Pancreas (tissue), 10 donors: ENCODE measurements around the gene IFNE. TPM values are rescaled to one million over a fixed set of nuclear protein-coding genes. Genes with fewer than 3 reads are reported as not detected.

Experiments
- ATAC-seq, 4 donors: fragments of 200-7000 bp; cut with Tn5 transposase; one replicate each; pipeline versions ENCODE4 v1.8.0 to v1.9.1; 2020; ENCODE audit warnings: mild to moderate bottlenecking in 4 of 4, moderate library complexity in 4 of 4
- DNase-seq, 6 donors: peaks; one replicate each; pipeline ENCODE4 v3.0.0-alpha.2; 2020
- FAIRE-seq: peaks from 2 replicates; lab custom pipeline; 2012; peaks lifted over from hg19 to GRCh38; lab: Jason Lieb, UNC
- H3K27ac ChIP-seq, 4 donors: fragments of 200-600 bp; sonication (generic); 1 replicate in 3 of 4; 2 replicates in 1 of 4; pipeline versions ENCODE4 v1.5.0 to v1.8.0; 2020
- H3K27me3 ChIP-seq, 4 donors: fragments of 200-600 bp; one replicate each; pipeline ENCODE4 v1.8.0; 2021
- H3K36me3 ChIP-seq, 3 donors: fragments of 200-600 bp; sonication (generic) in 1 of 3; one replicate each; pipeline versions ENCODE4 v1.5.0 to v1.8.0; 2020 to 2021
- H3K4me1 ChIP-seq, 3 donors: fragments of 200-600 bp; one replicate each; pipeline ENCODE4 v1.8.0; 2021
- H3K4me3 ChIP-seq, 4 donors: fragments of 200-600 bp; sonication (generic) in 2 of 4; one replicate each; pipeline versions ENCODE4 v1.5.0 to v1.8.0; 2020 to 2021
- H3K9me3 ChIP-seq, 4 donors: fragments of 200-600 bp; one replicate each; pipeline ENCODE4 v1.8.0; 2021
- CTCF ChIP-seq, 4 donors: fragments of 200-600 bp; sonication (generic) in 3 of 4; IDR thresholded peaks; one replicate each; pipeline versions ENCODE4 v1.5.0 to v1.8.0; 2021; ENCODE audit warnings: antibody characterized with exemption in 4 of 4
- WGBS, 2 donors: extraction: QIAGEN DNeasy Blood & Tissue Kit; methylation state at CpG; one replicate each; pipeline ENCODE4 v1.1.7; 2013; 5-methylcytosine and 5-hydroxymethylcytosine counted together
- intact Hi-C, 3 donors: fragments of 100-400 bp; cut with DNase I; formaldehyde crosslinking; loops; one replicate each; pipeline versions ENCODE4 v1.11.1 to v1.14.2; 2022
- polyA plus RNA-seq, 2 donors: library from polyadenylated mRNA; stranded (reverse); fragments of 200-250 nt; gene quantifications; one replicate each; pipeline ENCODE4 v1.2.3, GENCODE V29; 2013
- total RNA-seq, 6 donors: library from RNA; stranded (reverse); fragmentation: NEBNext Ultra II Directional in 4 of 6; extraction: Animal tissue kit (Norgen Biotek cat#: 25700) in 4 of 6; gene quantifications; one replicate each; pipeline versions ENCODE4 v1.2.1 to v1.2.4, GENCODE V29; 2021 to 2023
- donor health status: healthy with polysubstance abuse.
- donor health status: DM: no; HTN: no; CAD: no; lungs with moderate emphysema.
- donor health status: DM: no; HTN: no; CAD: no.
- donor health status: control.
- donor health status: control.
- donor health status: Bipolar disorder and iron deficiency.
- donor health status: DM: yes; HTN: yes; CAD: no.
- donor health status: DM: no; HTN: no; CAD: no.
- donor health status: DM: no; HTN: no; CAD: no.
- donor health status: DM: yes; HTN: yes; CAD: no.

The IFNE gene
- total and polyA plus RNA-seq, 8 donors = 0.12 TPM; not detected in 7

DNA sequence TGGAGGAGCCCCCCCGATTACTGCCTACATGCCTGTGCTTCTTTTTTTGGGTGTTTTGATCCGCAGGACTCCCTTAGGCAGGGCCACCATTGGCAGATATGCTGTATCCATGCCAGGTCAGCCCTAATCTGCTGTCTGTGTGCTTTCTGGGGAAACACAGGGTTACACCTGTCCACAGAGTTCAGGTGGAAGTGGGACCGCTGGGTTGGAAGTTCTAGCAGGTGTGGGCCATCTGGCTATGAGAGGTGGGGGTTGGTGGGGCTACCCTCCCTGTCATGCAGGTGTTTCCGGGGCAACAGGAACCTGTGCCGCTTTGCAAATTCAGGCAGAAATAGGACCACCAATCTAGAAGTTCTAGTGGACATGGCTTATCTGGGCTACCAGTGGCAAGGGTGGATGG is 17.0 kb downstream of the IFNE start:
- DNase-seq = no peak
- Histone ChIP-seq H3K9me3 (no peaks in the 10 kb centered on the region), H3K27me3 (no peaks in the 10 kb centered on the region), H3K36me3 (no peaks in the 10 kb centered on the region), H3K27ac (no peak overlapping the region), H3K4me1 (no peaks in the 10 kb centered on the region), H3K4me3 (no peak overlapping the region)
- intact Hi-C loops = loop anchor here in 2 of 3 donors (10.0 kb wide), 2 partner anchors 320 to 330 kb away; no protein-coding TSS in a partner anchor
- no peak for TF ChIP-seq CTCF (IDR thresholded peaks at IDR 0.05)
- 53 to 70% methylated on average over 5 of the region's 5 CpGs for WGBS, 2 donors
- no peak for ATAC-seq
- FAIRE-seq = no peak

DNA sequence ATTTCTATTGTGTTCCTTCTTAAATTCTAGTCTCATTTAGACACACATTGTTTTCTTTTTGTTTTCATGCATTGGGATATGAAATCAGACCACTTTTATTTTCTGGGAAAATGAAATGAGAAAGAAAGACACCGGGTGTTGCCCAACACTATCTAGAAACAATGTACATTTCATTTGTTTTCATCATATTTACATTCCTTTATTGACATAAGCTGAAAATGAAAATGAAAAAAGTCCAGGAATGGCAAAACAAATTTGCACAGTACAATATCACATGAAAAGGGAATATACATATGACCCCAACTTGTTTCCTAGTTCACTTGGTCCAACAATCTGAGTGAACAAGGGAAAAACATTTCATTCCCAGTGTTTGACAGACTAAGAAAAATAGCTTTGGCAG is 20.7 kb downstream of the IFNE start:
- no peak overlapping the region for H3K27ac ChIP-seq
- 29 to 31% methylated on average over 1 of the region's 1 CpG for WGBS, 2 donors
- no peaks in the 10 kb centered on the region for H3K9me3 ChIP-seq
- H3K27me3 ChIP-seq = no peaks in the 10 kb centered on the region
- no peaks in the 10 kb centered on the region for H3K4me1 ChIP-seq
- no peaks in the 10 kb centered on the region for H3K36me3 ChIP-seq
- H3K4me3 ChIP-seq = no peak overlapping the region
- intact Hi-C loops = loop anchor here in 2 of 3 donors (10.0 kb wide), 2 partner anchors 323 to 333 kb away; no protein-coding TSS in a partner anchor
- FAIRE-seq = no peak
- no peak for DNase-seq
- no peak for ATAC-seq
- TF ChIP-seq CTCF (IDR thresholded peaks at IDR 0.05) = no peak

DNA sequence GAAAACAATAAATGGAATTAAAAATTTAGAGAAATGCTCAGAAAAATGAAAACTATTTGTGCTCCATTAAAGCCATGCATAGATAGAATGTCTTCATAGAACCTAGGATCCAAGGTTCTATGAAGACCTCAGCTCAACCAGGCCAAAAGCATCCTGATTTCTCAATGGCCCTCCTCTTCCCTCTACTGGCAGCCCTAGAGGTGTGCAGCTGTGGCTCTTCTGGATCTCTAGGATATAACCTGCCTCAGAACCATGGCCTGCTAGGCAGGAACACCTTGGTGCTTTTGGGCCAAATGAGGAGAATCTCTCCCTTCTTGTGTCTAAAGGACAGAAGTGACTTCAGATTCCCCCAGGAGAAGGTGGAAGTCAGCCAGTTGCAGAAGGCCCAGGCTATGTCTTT is 26.8 kb downstream of the IFNE start:
- FAIRE-seq (no peak), ATAC-seq (peak in 3 of 4 donors; percentile 70 to 79 (median 78)), DNase-seq (no peak)
- TF ChIP-seq CTCF (IDR thresholded peaks at IDR 0.05) = peak in 1 of 4 donors; percentile 27
- no peak overlapping the region for H3K4me3 ChIP-seq
- H3K27me3 ChIP-seq = no peaks in the 10 kb centered on the region
- intact Hi-C loops = no loop called here
- no peaks in the 10 kb centered on the region for H3K4me1 ChIP-seq
- no peaks in the 10 kb centered on the region for H3K36me3 ChIP-seq
- no peak overlapping the region for H3K27ac ChIP-seq
- H3K9me3 ChIP-seq = no peaks in the 10 kb centered on the region

- intact Hi-C loops = no loop called here
- Histone ChIP-seq H3K4me3 (no peak overlapping the region), H3K27ac (no peak overlapping the region), H3K27me3 (no peaks in the 10 kb centered on the region), H3K4me1 (no peaks in the 10 kb centered on the region), H3K36me3 (no peaks in the 10 kb centered on the region), H3K9me3 (no peaks in the 10 kb centered on the region)
- no peak for FAIRE-seq
- 56 to 63% methylated on average over 2 of the region's 2 CpGs for WGBS, 2 donors
- no peak for ATAC-seq
- DNase-seq = no peak
- TF ChIP-seq CTCF (IDR thresholded peaks at IDR 0.05) = no peak
These were observed 28.0 kb downstream of the IFNE start for GRCh38 chr9:21454149-21454548.

DNA sequence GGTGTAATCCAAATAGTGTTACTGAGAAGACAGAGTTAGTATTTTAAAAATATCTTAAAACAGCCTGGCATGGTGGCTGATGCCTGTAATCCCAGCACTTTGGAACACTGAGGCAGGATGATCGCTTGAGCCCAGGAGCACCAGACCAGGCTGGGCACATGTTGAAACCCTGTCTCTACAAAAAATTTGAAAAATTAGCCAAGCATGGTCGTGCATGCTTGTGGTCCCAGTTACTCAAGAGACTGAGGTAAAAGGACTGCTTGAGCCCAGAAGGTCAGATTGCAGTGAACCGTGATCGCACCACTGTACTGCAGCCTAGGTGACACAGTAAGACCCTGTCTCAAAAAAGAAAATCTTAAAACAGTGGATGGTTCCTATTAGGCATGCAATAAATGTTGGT is 29.4 kb downstream of the IFNE start:
- ATAC-seq (no peak), DNase-seq (no peak), FAIRE-seq (no peak)
- intact Hi-C loops = no loop called here
- 70 to 77% methylated on average over 4 of the region's 4 CpGs for WGBS, 2 donors
- H3K36me3 ChIP-seq = no peaks in the 10 kb centered on the region
- TF ChIP-seq CTCF (IDR thresholded peaks at IDR 0.05) = no peak
- H3K9me3 ChIP-seq = no peaks in the 10 kb centered on the region
- H3K4me1 ChIP-seq = no peaks in the 10 kb centered on the region
- H3K27me3 ChIP-seq = no peaks in the 10 kb centered on the region
- no peak overlapping the region for H3K27ac ChIP-seq
- H3K4me3 ChIP-seq = no peak overlapping the region
